Measurements from ENCODE around the gene UROD. TPM values are rescaled to one million over a fixed set of nuclear protein-coding genes. Genes with fewer than 3 reads are reported as not detected.
"Not testable (repeated sequence)": the region's sequence is repeated elsewhere in the genome, so short reads cannot be mapped to it uniquely, and the experiment has no call there.

Gene UROD
- total RNA-seq, 1 donor from 2014 or later, result 302 TPM

DNA sequence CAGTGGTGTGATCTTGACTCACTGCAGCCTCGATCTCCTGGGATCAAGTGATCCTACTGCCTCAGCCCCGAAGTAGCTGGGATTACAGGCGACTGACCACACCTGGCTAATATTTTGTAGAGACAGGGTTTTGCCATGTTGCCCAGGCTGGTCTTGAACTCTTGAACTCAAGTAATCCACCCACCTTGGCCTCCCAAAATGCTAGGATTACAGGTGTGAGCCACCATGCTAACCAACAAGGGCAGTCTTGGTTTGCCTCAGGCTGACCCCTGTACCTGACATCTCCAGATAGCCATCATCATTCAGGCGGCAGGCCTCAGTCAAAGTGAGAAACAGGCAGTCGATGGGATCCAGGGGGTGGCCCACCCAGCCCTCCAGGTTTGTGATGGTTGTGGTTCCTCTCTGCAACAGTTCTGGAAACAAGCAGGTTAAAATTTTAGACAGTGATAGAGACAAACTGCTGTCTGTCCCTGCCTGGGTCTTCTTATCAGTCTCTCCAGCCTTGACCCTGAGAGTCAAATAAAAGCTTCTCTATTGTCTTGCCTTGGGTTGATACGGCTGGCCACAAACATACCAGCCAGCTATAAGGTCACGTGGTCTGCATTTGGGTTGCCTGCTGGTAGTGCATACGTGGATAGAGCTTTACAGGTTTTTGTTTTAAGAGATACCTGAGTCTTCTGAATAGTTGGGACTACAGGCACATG lies 26.8 kb downstream of the UROD start:
- DNase-seq (ENCODE audit: low read depth, low spot score), result no peak

DNA sequence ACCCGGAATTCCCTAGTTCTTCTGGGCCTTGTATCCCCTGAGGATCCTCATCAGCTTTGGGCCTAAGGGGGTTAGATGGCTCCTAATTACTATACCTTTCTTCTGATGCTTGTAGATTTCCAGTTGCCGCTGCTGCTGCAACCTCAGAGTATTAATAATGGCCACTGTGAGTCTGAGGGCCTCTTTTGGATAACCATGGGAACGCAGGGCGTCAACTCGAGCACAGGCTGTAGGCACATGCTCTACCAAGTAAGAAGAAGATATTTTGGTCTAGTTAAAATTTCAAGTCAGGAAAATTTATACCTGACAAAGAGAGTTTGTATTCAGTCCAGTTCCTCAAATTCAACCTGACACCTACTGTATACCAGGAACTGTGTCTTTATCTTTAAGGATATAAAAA lies 28.2 kb downstream of the UROD start:
- DNase-seq (ENCODE audit: low read depth, low spot score), result no peak

DNA sequence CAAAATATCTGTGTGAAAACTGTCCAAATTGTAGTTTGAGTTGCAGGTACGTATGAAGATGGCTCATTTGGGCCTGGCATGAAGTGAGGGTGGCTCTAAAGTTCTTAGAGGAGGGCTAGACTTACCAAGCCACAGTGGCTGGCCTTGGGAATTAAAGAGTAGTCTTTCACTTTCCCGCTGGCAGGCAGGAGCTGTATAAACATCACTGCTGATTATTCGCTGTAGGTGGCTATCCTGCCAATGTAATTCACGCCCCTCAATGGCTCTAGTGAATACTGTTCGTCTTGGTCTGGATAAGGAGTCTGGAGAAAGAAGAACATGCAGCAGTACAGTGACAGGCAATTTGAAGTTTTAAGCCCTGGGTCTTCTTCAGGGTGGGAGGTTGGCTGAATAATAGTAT lies 31.0 kb downstream of the UROD start:
- DNase-seq (ENCODE audit: low read depth, low spot score), result no peak

DNA sequence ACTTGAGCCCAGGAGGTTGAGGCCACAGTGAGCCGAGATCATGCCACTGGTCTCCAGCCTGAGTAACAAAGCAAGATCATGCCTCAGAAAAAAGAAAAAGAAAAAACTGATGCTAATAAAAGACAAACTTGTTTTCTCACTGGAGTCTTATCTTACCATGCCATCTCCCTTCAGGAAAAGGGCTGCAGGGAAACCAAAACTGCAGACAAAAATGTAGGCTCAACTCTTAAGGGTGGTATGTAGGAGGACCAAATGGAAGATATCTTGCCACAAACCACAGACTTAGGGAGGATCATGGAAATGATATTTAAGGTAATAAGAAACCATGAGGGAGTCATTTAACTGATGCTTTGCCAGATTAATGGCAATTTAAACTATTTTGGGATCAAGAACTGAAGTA lies 32.9 kb downstream of the UROD start:
- DNase-seq (ENCODE audit: low read depth, low spot score), result no peak

DNA sequence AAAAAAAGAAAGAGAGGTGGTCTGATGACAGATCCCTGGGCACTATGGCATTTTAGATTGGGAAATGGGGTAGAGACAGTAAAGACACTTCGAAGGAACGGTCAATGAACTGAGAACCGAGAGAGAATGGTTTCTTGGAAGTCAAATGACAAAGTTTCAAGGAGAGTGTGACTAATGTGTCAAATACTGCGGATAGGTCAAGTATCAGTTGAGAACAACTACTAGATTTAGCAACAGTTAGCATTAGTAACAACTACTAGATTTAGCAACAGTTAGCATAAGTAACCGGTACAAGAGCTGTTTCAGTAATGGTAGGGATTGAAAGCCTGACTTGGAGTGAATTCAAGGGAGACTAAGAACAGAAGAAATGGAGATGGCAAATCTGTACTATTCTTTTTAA lies 35.0 kb downstream of the UROD start:
- DNase-seq (ENCODE audit: low read depth, low spot score), result no peak

DNA sequence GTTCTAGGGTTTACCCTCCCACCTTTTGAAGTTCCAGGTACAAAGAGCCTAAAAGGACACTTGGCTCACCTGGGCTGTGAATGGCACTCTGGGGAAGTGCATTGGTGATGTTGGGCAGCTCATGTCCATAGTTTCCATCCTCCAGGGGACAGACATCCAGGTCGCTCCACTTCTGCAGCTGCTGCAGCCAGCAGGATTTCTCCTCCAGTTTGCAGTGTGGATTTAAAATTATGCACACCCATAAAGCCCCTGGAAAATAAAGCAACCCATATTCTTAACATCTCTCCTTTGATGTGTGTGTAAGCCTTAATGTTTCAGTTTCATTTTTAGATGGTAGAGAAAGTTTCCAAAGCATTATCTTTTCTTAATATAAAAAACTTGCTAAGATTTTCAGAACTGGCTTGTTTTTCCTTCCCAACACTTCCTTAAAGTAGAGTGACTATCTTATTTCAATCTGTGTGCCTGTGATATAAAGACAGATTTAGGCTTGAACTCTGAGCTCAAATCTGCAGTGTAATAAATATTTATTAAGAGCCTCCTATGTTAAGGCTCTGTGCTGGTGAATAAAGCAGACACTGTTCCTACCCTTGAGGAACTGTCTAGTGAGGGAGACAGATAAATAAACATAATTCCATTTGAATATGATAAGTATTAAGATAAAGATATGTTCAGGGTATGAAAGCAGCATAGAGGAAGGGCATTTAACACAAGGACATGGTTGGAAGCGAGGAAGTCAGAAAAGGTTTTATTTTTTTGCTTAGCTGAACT lies 39.1 kb downstream of the UROD start:
- no peak for DNase-seq (ENCODE audit: low read depth, low spot score)

DNA sequence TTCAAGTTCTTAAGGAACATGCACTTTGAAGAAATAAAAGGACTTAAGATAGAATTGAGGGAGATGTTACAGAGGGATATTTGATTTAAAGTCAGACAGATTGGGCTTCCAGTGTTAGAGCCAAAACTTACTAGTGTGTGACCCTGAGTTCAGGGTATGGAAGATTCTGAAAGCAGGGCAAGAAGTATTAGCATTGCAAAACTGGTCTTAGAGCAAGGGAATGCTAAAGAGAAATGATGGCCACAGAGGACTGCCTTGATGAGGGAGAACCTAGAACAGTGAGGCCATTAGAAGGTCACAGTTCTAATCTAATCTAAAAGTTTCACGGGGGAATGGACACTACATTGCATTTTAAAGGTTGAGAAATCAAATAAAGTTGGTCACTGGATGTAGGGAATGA lies 45.5 kb downstream of the UROD start:
- DNase-seq (ENCODE audit: low read depth, low spot score), result no peak

DNA sequence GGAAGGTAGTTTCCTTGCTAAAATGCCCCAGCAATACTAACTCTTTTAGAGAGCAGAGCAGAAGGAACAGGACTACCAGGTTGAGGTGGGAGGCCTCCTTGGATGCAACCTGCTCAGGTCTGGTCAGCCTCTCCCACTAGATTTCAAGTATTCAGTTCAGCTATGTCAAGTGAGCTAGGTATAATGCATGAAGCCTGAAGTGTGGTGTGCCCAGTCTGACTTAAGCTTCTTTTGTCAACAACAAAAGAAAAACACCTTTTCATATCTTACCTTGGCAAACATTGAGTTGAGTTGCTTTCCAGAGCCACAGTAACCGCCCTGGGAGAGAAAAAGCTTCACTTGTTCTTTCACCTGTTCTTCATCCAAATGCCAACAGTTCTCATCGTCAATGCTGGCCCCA lies 47.8 kb downstream of the UROD start:
- DNase-seq (ENCODE audit: low read depth, low spot score), result no peak

DNA sequence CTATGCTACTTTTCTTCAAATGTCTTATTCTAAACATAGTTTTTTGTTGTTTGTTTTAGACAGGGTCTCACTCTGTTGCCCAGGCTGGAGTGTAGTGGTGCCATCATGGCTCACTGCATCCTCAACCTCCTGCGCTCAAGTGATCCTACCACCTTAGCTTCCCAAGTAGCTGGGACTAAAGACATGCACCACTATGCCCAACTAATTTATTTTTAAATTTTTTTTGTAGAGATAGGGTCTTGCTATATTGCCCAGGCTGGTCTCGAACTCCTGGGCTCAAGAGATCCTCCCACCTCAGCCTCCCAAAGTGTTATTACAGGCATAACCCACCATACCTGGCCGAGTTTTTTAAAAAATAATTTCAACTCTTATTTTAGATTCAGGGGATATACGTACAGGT lies 50.4 kb downstream of the UROD start:
- not testable (repeated sequence) for DNase-seq (ENCODE audit: low read depth, low spot score)

DNA sequence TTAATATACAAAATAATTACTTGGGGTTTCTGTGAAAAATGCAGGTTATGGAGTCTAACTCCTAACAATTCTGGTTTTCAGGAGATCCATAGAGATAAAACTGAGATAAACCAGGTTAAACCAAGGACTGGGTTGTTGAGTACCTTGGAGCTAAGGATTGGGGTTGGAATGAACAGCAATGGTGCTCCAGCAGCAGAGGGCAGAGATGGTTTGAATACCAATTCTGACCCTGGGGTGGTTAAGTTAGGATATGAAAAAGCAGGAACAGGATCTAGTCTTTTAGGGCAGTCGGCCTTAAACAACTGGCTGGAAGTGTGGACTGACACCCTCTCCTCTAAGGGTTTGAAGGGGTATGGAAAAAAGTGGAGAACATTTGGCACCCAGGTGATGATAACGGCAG lies 53.0 kb downstream of the UROD start:
- DNase-seq (ENCODE audit: low read depth, low spot score), result no peak

Other genes with a start within 250 kb of the UROD start
- 1,428 and 1,806 TPM in 2 replicates for gene RPS8, start 236.7 kb upstream of the UROD start, total RNA-seq
- gene BEST4, start 224.1 kb upstream of the UROD start, total RNA-seq, result under 0.01 TPM in 1 of 2 replicates, not detected in the other
- gene PLK3, start 211.9 kb upstream of the UROD start, total RNA-seq, result 22.4 and 29.1 TPM in 2 replicates
- gene DYNLT4, start 204.9 kb upstream of the UROD start, total RNA-seq, result 0.20 and 0.28 TPM in 2 replicates
- 6.6 and 6.8 TPM in 2 replicates for gene BTBD19, start 203.7 kb upstream of the UROD start, total RNA-seq
- gene PTCH2, start 169.0 kb upstream of the UROD start, total RNA-seq, result 0.04 and 0.07 TPM in 2 replicates
- 34.0 and 46.9 TPM in 2 replicates for gene EIF2B3, start 25.7 kb upstream of the UROD start, total RNA-seq
- 24.3 and 32.4 TPM in 2 replicates for gene HECTD3, start 930 bp upstream of the UROD start, total RNA-seq
- 0.46 and 0.95 TPM in 2 replicates for gene ZSWIM5, start 194.4 kb downstream of the UROD start, total RNA-seq

Measured in pulmonary artery endothelial cell (primary cell).